ENCODE data around the gene SYT12.

DNA sequence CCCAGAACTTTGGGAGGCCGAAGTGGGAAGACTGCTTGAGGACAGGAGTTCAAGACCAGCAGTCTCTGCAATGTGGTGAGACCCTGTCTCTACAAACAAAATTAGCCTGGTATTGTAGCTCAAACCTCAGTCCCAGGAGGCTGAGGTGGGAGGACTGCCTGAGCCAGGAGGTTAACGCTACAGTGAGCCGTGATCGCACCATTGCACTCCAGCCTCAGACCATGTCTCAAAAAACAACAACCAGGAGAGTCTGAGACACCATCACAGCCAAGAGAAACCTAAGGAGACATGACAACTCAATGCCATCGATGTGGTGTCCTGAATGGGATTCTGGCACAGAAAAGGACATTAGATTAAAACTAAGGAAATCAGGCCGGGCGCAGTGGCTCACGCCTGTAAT lies 67.8 kb downstream of the SYT12 start:
- TF ChIP-seq, protein P1, sequence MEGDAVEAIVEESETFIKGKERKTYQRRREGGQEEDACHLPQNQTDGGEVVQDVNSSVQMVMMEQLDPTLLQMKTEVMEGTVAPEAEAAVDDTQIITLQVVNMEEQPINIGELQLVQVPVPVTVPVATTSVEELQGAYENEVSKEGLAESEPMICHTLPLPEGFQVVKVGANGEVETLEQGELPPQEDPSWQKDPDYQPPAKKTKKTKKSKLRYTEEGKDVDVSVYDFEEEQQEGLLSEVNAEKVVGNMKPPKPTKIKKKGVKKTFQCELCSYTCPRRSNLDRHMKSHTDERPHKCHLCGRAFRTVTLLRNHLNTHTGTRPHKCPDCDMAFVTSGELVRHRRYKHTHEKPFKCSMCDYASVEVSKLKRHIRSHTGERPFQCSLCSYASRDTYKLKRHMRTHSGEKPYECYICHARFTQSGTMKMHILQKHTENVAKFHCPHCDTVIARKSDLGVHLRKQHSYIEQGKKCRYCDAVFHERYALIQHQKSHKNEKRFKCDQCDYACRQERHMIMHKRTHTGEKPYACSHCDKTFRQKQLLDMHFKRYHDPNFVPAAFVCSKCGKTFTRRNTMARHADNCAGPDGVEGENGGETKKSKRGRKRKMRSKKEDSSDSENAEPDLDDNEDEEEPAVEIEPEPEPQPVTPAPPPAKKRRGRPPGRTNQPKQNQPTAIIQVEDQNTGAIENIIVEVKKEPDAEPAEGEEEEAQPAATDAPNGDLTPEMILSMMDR (IDR thresholded peaks at IDR 0.05 in 4 of 5, conservative IDR thresholded peaks at IDR 0.05 in 1 of 5), result no peak
- no peak for TF ChIP-seq POLR2A (IDR thresholded peaks at IDR 0.05)
